ENCODE data around the gene USP37.
"Not testable (repeated sequence)": the region's sequence is repeated elsewhere in the genome, so short reads cannot be mapped to it uniquely, and the experiment has no call there.

USP37 gene

GRCh38 chr2:218569038-218569431 is 884 bp upstream of the USP37 start:
- H3K4me3 ChIP-seq (replicated peaks in 1 of 2; ENCODE audit: low read depth in 2 of 2, low read length in 2 of 2), result peak overlapping the region; percentile 79 to 83

GRCh38 chr2:218567797-218568189 is 358 bp downstream of the USP37 start:
- no peak for TF ChIP-seq CTCF (IDR thresholded peaks at IDR 0.05; ENCODE audit: low read depth, low read length)
- no peak for DNase-seq (ENCODE audit: low read depth in 2 of 2)
- H3K4me3 ChIP-seq (replicated peaks in 1 of 2; ENCODE audit: low read depth in 2 of 2, low read length in 2 of 2), result peak overlapping the region; percentile 82 to 83

More at GRCh38 chr2:218569038-218569431, 884 bp upstream of the USP37 start:
- no peak for TF ChIP-seq CTCF (IDR thresholded peaks at IDR 0.05; ENCODE audit: low read depth, low read length)
- peak; percentile 62 to 70 for DNase-seq (ENCODE audit: low read depth in 2 of 2)

GRCh38 chr2:218566296-218566695 is 1.9 kb downstream of the USP37 start:
- no peak for DNase-seq (ENCODE audit: low read depth in 2 of 2)
- H3K4me3 ChIP-seq (replicated peaks in 1 of 2; ENCODE audit: low read depth in 2 of 2, low read length in 2 of 2), result no peak overlapping the region
- TF ChIP-seq CTCF (IDR thresholded peaks at IDR 0.05; ENCODE audit: low read depth, low read length), result no peak

GRCh38 chr2:218564056-218564455 is 4.1 kb downstream of the USP37 start:
- no peak overlapping the region for H3K4me3 ChIP-seq (replicated peaks in 1 of 2; ENCODE audit: low read depth in 2 of 2, low read length in 2 of 2)
- no peak for DNase-seq (ENCODE audit: low read depth in 2 of 2)
- no peak for TF ChIP-seq CTCF (IDR thresholded peaks at IDR 0.05; ENCODE audit: low read depth, low read length)

- no peak for TF ChIP-seq CTCF (IDR thresholded peaks at IDR 0.05; ENCODE audit: low read depth, low read length)
- H3K4me3 ChIP-seq (replicated peaks in 1 of 2; ENCODE audit: low read depth in 2 of 2, low read length in 2 of 2), result no peak overlapping the region
- DNase-seq (ENCODE audit: low read depth in 2 of 2), result no peak
These were observed 9.2 kb downstream of the USP37 start for GRCh38 chr2:218558986-218559385.

- peak in 1 of 2 donors; percentile 2 for DNase-seq (ENCODE audit: low read depth in 2 of 2)
- TF ChIP-seq CTCF (IDR thresholded peaks at IDR 0.05; ENCODE audit: low read depth, low read length), result no peak
- H3K4me3 ChIP-seq (replicated peaks in 1 of 2; ENCODE audit: low read depth in 2 of 2, low read length in 2 of 2), result no peak overlapping the region
These were observed 10.2 kb downstream of the USP37 start for GRCh38 chr2:218557941-218558340.

- DNase-seq (ENCODE audit: low read depth in 2 of 2), result no peak
- no peak for TF ChIP-seq CTCF (IDR thresholded peaks at IDR 0.05; ENCODE audit: low read depth, low read length)
- no peak overlapping the region for H3K4me3 ChIP-seq (replicated peaks in 1 of 2; ENCODE audit: low read depth in 2 of 2, low read length in 2 of 2)
These were observed 12.6 kb downstream of the USP37 start for GRCh38 chr2:218555527-218555926.

GRCh38 chr2:218554225-218554624 is 13.9 kb downstream of the USP37 start:
- DNase-seq (ENCODE audit: low read depth in 2 of 2), result not testable (repeated sequence)

More at GRCh38 chr2:218554225-218554624, 13.9 kb downstream of the USP37 start:
- not testable (repeated sequence) for H3K4me3 ChIP-seq (replicated peaks in 1 of 2; ENCODE audit: low read depth in 2 of 2, low read length in 2 of 2)
